Liver (tissue), 9 donors: ENCODE results near the gene SFMBT2. TPM values are rescaled to one million over a fixed set of nuclear protein-coding genes. Genes with fewer than 3 reads are reported as not detected.
"Not testable (repeated sequence)": the region's sequence is repeated elsewhere in the genome, so short reads cannot be mapped to it uniquely, and the experiment has no call there.

Experiments
- DNase-seq: peaks from one replicate; pipeline ENCODE4 v3.0.0-alpha.2; 2017; ENCODE audit warnings: low spot score
- H3K27ac ChIP-seq, 2 donors: one replicate each; pipeline ENCODE4 v1.7.0; 2013; ENCODE audit warnings: inconsistent platforms in 2 of 2, low read length in 2 of 2, control low read depth in 1 of 2, low read depth in 1 of 2, mild to moderate bottlenecking in 1 of 2
- H3K27me3 ChIP-seq, 4 donors: one replicate each; pipeline versions ENCODE4 v1.6.1 to v1.7.0; 2013; ENCODE audit warnings: low read length in 3 of 4, inconsistent platforms in 1 of 4, mild to moderate bottlenecking in 1 of 4, moderate library complexity in 1 of 4; ENCODE audit not compliant: control insufficient read depth in 4 of 4, insufficient read depth in 4 of 4
- H3K36me3 ChIP-seq, 4 donors: one replicate each; pipeline versions ENCODE4 v1.6.1 to v1.7.0; 2013; ENCODE audit warnings: low read length in 3 of 4, mild to moderate bottlenecking in 3 of 4, low read depth in 1 of 4, moderate library complexity in 1 of 4; ENCODE audit not compliant: control insufficient read depth in 4 of 4, insufficient read depth in 3 of 4
- H3K4me1 ChIP-seq, 4 donors: one replicate each; pipeline versions ENCODE4 v1.6.1 to v1.7.0; 2013; ENCODE audit warnings: low read length in 3 of 4, mild to moderate bottlenecking in 3 of 4, moderate library complexity in 1 of 4; ENCODE audit not compliant: control insufficient read depth in 4 of 4, insufficient read depth in 4 of 4
- H3K4me3 ChIP-seq, 3 donors: one replicate each; pipeline versions ENCODE4 v1.6.1 to v1.7.0; 2013; ENCODE audit warnings: low read length in 3 of 3, control low read depth in 1 of 3, low read depth in 1 of 3, mild to moderate bottlenecking in 1 of 3
- H3K9ac ChIP-seq, 2 donors: one replicate each; pipeline ENCODE4 v1.7.0; 2013; ENCODE audit warnings: low read length in 2 of 2, mild to moderate bottlenecking in 2 of 2, moderate library complexity in 2 of 2, control low read depth in 1 of 2, low read depth in 1 of 2
- H3K9me3 ChIP-seq, 4 donors: one replicate each; pipeline versions ENCODE4 v1.6.1 to v1.7.0; 2013; ENCODE audit warnings: low read length in 3 of 4; ENCODE audit not compliant: control insufficient read depth in 4 of 4
- EGR1 ChIP-seq, 2 donors: IDR thresholded peaks; 2 replicates each; pipeline ENCODE4 v1.6.1; 2016 to 2018; ENCODE audit warnings: antibody characterized with exemption in 2 of 2, low read depth in 2 of 2
- FOXA1 ChIP-seq: IDR thresholded peaks from 2 replicates; pipeline ENCODE4 v1.6.1; 2016; ENCODE audit warnings: antibody characterized with exemption
- GABPA ChIP-seq, 2 donors: IDR thresholded peaks in 1 of 2; conservative IDR thresholded peaks in 1 of 2; 2 replicates each; pipeline ENCODE4 v1.6.1; 2016; ENCODE audit warnings: antibody characterized with exemption in 2 of 2, mild to moderate bottlenecking in 1 of 2, moderate library complexity in 1 of 2
- HNF4A ChIP-seq, 2 donors: conservative IDR thresholded peaks; 2 replicates each; pipeline ENCODE4 v1.6.1; 2016; ENCODE audit warnings: antibody characterized with exemption in 2 of 2, mild to moderate bottlenecking in 2 of 2
- HNF4G ChIP-seq: IDR thresholded peaks from 2 replicates; pipeline ENCODE4 v1.6.1; 2016; ENCODE audit warnings: antibody characterized with exemption
- JUND ChIP-seq, 2 donors: IDR thresholded peaks; 2 replicates each; pipeline ENCODE4 v1.6.1; 2016; ENCODE audit warnings: antibody characterized with exemption in 2 of 2
- WGBS: extraction: QIAGEN DNeasy Blood & Tissue Kit; methylation state at CpG from one replicate; pipeline ENCODE4 v1.1.7; 2013; 5-methylcytosine and 5-hydroxymethylcytosine counted together
- polyA plus RNA-seq, 2 donors: library from polyadenylated mRNA; stranded (reverse) in 1 of 2; unstranded in 1 of 2; fragments of 200-250 nt in 1 of 2; fragments of >200 nt in 1 of 2; fragmentation: Nextera tagmentation in 1 of 2; extraction: Ambion mirVana in 1 of 2; gene quantifications; one replicate each; pipeline versions ENCODE4 v1.2.1 to v1.2.3, GENCODE V29; 2013 to 2015
- total RNA-seq, 2 donors: library from RNA; depleted of rRNA; stranded (reverse); fragments of >200 nt; gene quantifications; one replicate each; pipeline ENCODE4 v1.2.3, GENCODE V29; 2014
- TF ChIP-seq, protein P1 (sequence below): IDR thresholded peaks from 2 replicates; pipeline ENCODE4 v1.6.1; 2016; ENCODE audit warnings: antibody characterized with exemption, mild to moderate bottlenecking
- TF ChIP-seq, protein P2 (sequence below): IDR thresholded peaks from 2 replicates; pipeline ENCODE4 v1.6.1; 2016; ENCODE audit warnings: antibody characterized with exemption
- TF ChIP-seq, protein P3 (sequence below): IDR thresholded peaks from 2 replicates; pipeline ENCODE4 v1.6.1; 2016; ENCODE audit warnings: antibody characterized with exemption
- TF ChIP-seq, protein P4 (sequence below): IDR thresholded peaks from 2 replicates; pipeline ENCODE4 v1.6.1; 2016; ENCODE audit warnings: antibody characterized with exemption
- donor health status: healthy.
- donor health status: healthy.
- donor health status: healthy.
- donor health status: healthy.
- donor health status: healthy.

Gene SFMBT2
- total and polyA plus RNA-seq, 4 donors: 0.46 to 2.8 (median 1.5) TPM

DNA sequence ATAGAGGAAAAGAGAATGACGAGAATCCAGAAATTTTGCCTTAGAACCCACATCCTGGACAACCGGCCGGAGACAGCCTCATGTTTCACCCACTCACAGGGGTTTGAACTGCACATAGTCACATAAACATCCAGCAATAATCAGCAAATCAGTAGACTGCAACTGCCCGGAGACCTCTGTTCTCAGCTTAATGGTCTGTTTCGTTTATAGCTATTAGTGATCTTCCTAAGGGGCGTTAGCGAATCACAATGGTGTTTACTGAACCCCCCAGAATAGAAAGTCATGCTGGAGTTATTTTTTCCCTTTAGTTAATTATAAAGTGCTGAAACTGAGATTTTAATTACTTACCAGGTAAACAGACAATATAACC lies 98.4 kb downstream of the SFMBT2 start:
- TF ChIP-seq, protein P1, sequence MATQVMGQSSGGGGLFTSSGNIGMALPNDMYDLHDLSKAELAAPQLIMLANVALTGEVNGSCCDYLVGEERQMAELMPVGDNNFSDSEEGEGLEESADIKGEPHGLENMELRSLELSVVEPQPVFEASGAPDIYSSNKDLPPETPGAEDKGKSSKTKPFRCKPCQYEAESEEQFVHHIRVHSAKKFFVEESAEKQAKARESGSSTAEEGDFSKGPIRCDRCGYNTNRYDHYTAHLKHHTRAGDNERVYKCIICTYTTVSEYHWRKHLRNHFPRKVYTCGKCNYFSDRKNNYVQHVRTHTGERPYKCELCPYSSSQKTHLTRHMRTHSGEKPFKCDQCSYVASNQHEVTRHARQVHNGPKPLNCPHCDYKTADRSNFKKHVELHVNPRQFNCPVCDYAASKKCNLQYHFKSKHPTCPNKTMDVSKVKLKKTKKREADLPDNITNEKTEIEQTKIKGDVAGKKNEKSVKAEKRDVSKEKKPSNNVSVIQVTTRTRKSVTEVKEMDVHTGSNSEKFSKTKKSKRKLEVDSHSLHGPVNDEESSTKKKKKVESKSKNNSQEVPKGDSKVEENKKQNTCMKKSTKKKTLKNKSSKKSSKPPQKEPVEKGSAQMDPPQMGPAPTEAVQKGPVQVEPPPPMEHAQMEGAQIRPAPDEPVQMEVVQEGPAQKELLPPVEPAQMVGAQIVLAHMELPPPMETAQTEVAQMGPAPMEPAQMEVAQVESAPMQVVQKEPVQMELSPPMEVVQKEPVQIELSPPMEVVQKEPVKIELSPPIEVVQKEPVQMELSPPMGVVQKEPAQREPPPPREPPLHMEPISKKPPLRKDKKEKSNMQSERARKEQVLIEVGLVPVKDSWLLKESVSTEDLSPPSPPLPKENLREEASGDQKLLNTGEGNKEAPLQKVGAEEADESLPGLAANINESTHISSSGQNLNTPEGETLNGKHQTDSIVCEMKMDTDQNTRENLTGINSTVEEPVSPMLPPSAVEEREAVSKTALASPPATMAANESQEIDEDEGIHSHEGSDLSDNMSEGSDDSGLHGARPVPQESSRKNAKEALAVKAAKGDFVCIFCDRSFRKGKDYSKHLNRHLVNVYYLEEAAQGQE: no peak
- TF ChIP-seq FOXA1 (no peak), HNF4A (conservative IDR thresholded peaks at IDR 0.05) (no peak)
- TF ChIP-seq, protein P2, sequence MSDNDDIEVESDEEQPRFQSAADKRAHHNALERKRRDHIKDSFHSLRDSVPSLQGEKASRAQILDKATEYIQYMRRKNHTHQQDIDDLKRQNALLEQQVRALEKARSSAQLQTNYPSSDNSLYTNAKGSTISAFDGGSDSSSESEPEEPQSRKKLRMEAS: no peak

DNA sequence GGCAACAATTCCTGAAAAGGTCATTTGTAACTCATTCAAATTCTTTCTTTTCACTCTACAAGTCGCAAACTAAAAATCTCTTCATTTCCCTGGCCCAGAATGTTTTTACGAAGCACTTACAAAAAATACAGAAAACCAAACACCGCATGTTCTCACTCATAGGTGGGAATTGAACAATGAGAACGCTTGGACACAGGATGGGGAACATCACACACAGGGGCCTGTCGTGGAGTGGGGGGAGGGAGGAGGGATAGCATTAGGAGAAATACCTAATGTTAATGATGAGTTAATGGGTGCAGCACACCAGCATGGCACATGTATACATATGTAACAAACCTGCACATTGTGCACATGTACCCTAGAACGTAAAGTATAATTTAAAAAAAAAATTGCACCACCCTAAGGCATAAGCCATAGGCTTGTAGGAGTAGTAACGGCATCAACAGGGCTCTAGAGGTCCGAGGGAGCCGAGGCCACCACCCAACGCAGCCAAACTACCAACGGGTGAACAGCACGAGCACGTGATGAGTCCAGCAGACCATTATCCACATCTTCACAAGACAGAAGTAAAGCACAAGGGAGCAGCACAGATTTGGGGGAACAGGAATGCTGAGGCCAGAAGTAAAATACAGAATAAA lies 98.9 kb downstream of the SFMBT2 start:
- H3K9ac ChIP-seq, H3K4me1 ChIP-seq, H3K27ac ChIP-seq, H3K27me3 ChIP-seq, H3K4me3 ChIP-seq, H3K9me3 ChIP-seq, DNase-seq, H3K36me3 ChIP-seq: not testable (repeated sequence)
- 86% methylated on average over 13 of the region's 13 CpGs for WGBS

More for the DNA sequence above, 98.4 kb downstream of the SFMBT2 start:
- H3K27ac ChIP-seq: no peak overlapping the region
- no peaks in the 10 kb centered on the region for H3K36me3 ChIP-seq
- H3K27me3 ChIP-seq: peaks cover 0 to 5% (median 0%) of the 10 kb centered on the region in 4 donors
- no peaks in the 10 kb centered on the region for H3K9me3 ChIP-seq
- 88% methylated on average over 7 of the region's 7 CpGs for WGBS
- no peak for DNase-seq
- no peaks in the 10 kb centered on the region for H3K4me1 ChIP-seq
- H3K9ac ChIP-seq: no peak overlapping the region
- no peak overlapping the region for H3K4me3 ChIP-seq

DNA sequence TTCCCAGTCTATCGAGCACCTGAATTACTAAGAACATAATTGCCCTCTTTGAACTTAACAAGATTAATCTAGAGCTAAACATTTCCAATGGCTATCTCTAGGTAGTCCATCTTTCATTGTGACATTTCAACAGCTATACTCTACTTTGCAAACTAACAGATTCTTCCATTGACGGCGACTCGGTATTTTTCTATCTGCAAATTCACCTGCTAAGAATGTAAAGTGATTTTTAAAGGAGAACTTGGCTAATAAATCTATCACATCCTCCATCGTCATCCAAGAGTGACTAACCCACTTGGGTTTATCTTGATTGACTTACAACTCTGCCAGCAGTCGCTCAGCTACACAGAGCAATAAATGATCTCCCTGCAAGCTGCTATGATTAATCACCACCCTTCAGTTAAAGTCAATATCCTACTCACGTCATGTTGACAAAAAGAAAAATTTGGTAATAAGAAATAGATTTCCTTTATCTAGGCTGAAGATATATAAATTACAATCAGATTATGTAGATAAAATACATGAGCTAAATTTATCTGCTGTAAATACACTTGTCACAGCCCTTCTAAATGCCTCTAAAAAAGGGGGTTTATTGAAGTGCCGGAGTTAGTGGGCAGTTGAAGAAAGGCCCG lies 99.5 kb downstream of the SFMBT2 start:
- H3K9me3 ChIP-seq: no peaks in the 10 kb centered on the region
- WGBS: 86% methylated on average over 9 of the region's 9 CpGs
- no peak for DNase-seq
- H3K27me3 ChIP-seq: peaks cover 0 to 5% (median 0%) of the 10 kb centered on the region in 4 donors
- H3K36me3 ChIP-seq: no peaks in the 10 kb centered on the region
- H3K4me1 ChIP-seq: no peaks in the 10 kb centered on the region
- H3K9ac ChIP-seq: no peak overlapping the region
- TF ChIP-seq, protein P3, sequence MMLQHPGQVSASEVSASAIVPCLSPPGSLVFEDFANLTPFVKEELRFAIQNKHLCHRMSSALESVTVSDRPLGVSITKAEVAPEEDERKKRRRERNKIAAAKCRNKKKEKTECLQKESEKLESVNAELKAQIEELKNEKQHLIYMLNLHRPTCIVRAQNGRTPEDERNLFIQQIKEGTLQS: no peak
- TF ChIP-seq HNF4G (no peak), EGR1 (IDR thresholded peaks at IDR 0.05; ENCODE audit: low read depth in 2 of 2) (no peak), GABPA (IDR thresholded peaks at IDR 0.05 in 1 of 2, conservative IDR thresholded peaks at IDR 0.05 in 1 of 2) (no peak), FOXA1 (no peak), JUND (IDR thresholded peaks at IDR 0.05) (no peak)
- TF ChIP-seq, protein P4, sequence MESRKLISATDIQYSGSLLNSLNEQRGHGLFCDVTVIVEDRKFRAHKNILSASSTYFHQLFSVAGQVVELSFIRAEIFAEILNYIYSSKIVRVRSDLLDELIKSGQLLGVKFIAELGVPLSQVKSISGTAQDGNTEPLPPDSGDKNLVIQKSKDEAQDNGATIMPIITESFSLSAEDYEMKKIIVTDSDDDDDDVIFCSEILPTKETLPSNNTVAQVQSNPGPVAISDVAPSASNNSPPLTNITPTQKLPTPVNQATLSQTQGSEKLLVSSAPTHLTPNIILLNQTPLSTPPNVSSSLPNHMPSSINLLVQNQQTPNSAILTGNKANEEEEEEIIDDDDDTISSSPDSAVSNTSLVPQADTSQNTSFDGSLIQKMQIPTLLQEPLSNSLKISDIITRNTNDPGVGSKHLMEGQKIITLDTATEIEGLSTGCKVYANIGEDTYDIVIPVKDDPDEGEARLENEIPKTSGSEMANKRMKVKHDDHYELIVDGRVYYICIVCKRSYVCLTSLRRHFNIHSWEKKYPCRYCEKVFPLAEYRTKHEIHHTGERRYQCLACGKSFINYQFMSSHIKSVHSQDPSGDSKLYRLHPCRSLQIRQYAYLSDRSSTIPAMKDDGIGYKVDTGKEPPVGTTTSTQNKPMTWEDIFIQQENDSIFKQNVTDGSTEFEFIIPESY: no peak
- H3K27ac ChIP-seq: no peak overlapping the region
- H3K4me3 ChIP-seq: no peak overlapping the region
